Large intestine (tissue), 12 donors: Measurements from ENCODE around the gene MARVELD2. TPM values are rescaled to one million over a fixed set of nuclear protein-coding genes. Genes with fewer than 3 reads are reported as not detected.
A peak's percentile ranks its signal among the peaks of the same experiment; 100 is the strongest.
"Not testable (repeated sequence)": the region's sequence is repeated elsewhere in the genome, so short reads cannot be mapped to it uniquely, and the experiment has no call there.

Source experiments
- DNase-seq, 2 donors: peaks; one replicate each; pipeline versions ENCODE4 v3.0.0 to v3.0.0-alpha.2; 2013
- H3K27ac ChIP-seq: one replicate; pipeline ENCODE4 v1.5.1; 2013; ENCODE audit warnings: low read length
- H3K27me3 ChIP-seq: 2 replicates; pipeline ENCODE4 v1.6.1; 2013; ENCODE audit warnings: low read length; ENCODE audit not compliant: control insufficient read depth, insufficient read depth
- H3K36me3 ChIP-seq: 2 replicates; pipeline ENCODE4 v1.6.1; 2013; ENCODE audit warnings: low read length; ENCODE audit not compliant: control insufficient read depth, insufficient read depth
- H3K4me1 ChIP-seq: one replicate; pipeline ENCODE4 v1.6.1; 2013; ENCODE audit warnings: low read length; ENCODE audit not compliant: control insufficient read depth, insufficient read depth
- H3K4me3 ChIP-seq: one replicate; pipeline ENCODE4 v1.5.1; 2013; ENCODE audit warnings: low read length
- H3K9me3 ChIP-seq: one replicate; pipeline ENCODE4 v1.6.1; 2013; ENCODE audit warnings: mild to moderate bottlenecking, low read depth, low read length, moderate library complexity; ENCODE audit not compliant: control insufficient read depth
- WGBS: methylation state at CpG from one replicate; pipeline ENCODE4 v1.1.5; 2013; ENCODE audit warnings: low lambda C conversion rate; ENCODE audit not compliant: insufficient coverage; 5-methylcytosine and 5-hydroxymethylcytosine counted together
- long read RNA-seq, 11 donors: transcript quantifications; one replicate each; lab custom pipeline, GENCODE V29; 2026
- polyA plus RNA-seq: library from polyadenylated mRNA; unstranded; fragments of 120-200 nt; gene quantifications from one replicate; pipeline ENCODE4 v1.2.1, GENCODE V29; 2013

The MARVELD2 gene
- 42.0 TPM for polyA plus RNA-seq
- long read RNA-seq, donor 1: 0 reads
- long read RNA-seq, donor 2: 0 reads
- long read RNA-seq, donor 3, partial matches to known transcripts: 0 of 3 reads
- long read RNA-seq, donor 3, other reads (novel, unspliced or antisense): 0 of 3 reads
- long read RNA-seq, donor 4: 0 reads
- long read RNA-seq, donor 5, partial matches to known transcripts: 0 of 5 reads
- long read RNA-seq, donor 5, other reads (novel, unspliced or antisense): 0 of 5 reads
- long read RNA-seq, donor 6, partial matches to known transcripts: 10 of 14 reads
- long read RNA-seq, donor 6, other reads (novel, unspliced or antisense): 0 of 14 reads
- long read RNA-seq, donor 7, partial matches to known transcripts: 0 of 1 reads
- long read RNA-seq, donor 7, other reads (novel, unspliced or antisense): 0 of 1 reads
- long read RNA-seq, donor 8, full-length matches to known transcripts: 5 of 5 reads
- long read RNA-seq, donor 8, partial matches to known transcripts: 0 of 5 reads
- long read RNA-seq, donor 8, other reads (novel, unspliced or antisense): 0 of 5 reads
- long read RNA-seq, donor 9: 0 reads
- long read RNA-seq, donor 10, partial matches to known transcripts: 5 of 7 reads
- long read RNA-seq, donor 10, other reads (novel, unspliced or antisense): 0 of 7 reads
- long read RNA-seq, donor 11, partial matches to known transcripts: 6 of 7 reads
- long read RNA-seq, donor 11, other reads (novel, unspliced or antisense): 0 of 7 reads

GRCh38 chr5:69414885-69415583 lies at the start of gene MARVELD2:
Gene MARVELD2 (plus strand): TSS chr5:69415116. CDS start chr5:69419386, 4,270 bp downstream.
- no peaks in the 10 kb centered on the region for H3K27me3 ChIP-seq
- no peaks in the 10 kb centered on the region for H3K9me3 ChIP-seq
- H3K36me3 ChIP-seq: peaks cover 24% of the 10 kb centered on the region
- WGBS: no CpG with 5 or more reads among the region's 78 CpGs
- peak; percentile 95 to 98 for DNase-seq
- H3K4me1 ChIP-seq: peaks cover 4% of the 10 kb centered on the region
- H3K27ac ChIP-seq: peak within 1 kb of the TSS; percentile 99
- H3K4me3 ChIP-seq: peak within 1 kb of the TSS; percentile 91

- WGBS: 84% methylated on average over 9 of the region's 11 CpGs
- peak overlapping the region; percentile 89 for H3K4me3 ChIP-seq
- peaks cover 25% of the 10 kb centered on the region for H3K36me3 ChIP-seq
- H3K4me1 ChIP-seq: peaks cover 11% of the 10 kb centered on the region
- no peaks in the 10 kb centered on the region for H3K27me3 ChIP-seq
- DNase-seq: no peak
- H3K9me3 ChIP-seq: no peaks in the 10 kb centered on the region
- no peak overlapping the region for H3K27ac ChIP-seq
Observed at GRCh38 chr5:69367697-69368279, 47.1 kb upstream of the MARVELD2 start.

- H3K4me3 ChIP-seq: peak overlapping the region; percentile 89
- no peaks in the 10 kb centered on the region for H3K27me3 ChIP-seq
- 0% methylated on average over 4 of the region's 39 CpGs for WGBS
- DNase-seq: no peak
- peaks cover 24% of the 10 kb centered on the region for H3K36me3 ChIP-seq
- peaks cover 11% of the 10 kb centered on the region for H3K4me1 ChIP-seq
- no peaks in the 10 kb centered on the region for H3K9me3 ChIP-seq
- H3K27ac ChIP-seq: peak overlapping the region; percentile 95
Observed at GRCh38 chr5:69368458-69369339, 46.2 kb upstream of the MARVELD2 start.

GRCh38 chr5:69369340-69370121 lies 45.4 kb upstream of the MARVELD2 start, which contains the start of the genes AK6, RAD17 and TAF9:
Gene AK6 (minus strand): TSS chr5:69369520. CDS start chr5:69369490, 30 bp downstream.
Gene RAD17 (plus strand): TSS chr5:69369818. CDS start chr5:69372209, 2,391 bp downstream.
Gene TAF9 (minus strand): TSS chr5:69369520. CDS start chr5:69365737, 3,783 bp downstream.
- DNase-seq: peak; percentile 92 to 98
- no peaks in the 10 kb centered on the region for H3K27me3 ChIP-seq
- peak within 1 kb of the TSS; percentile 89 for H3K4me3 ChIP-seq
- peak within 1 kb of the TSS; percentile 95 for H3K27ac ChIP-seq
- H3K9me3 ChIP-seq: no peaks in the 10 kb centered on the region
- peaks cover 11% of the 10 kb centered on the region for H3K4me1 ChIP-seq
- no CpG with 5 or more reads among the region's 66 CpGs for WGBS
- H3K36me3 ChIP-seq: peaks cover 23% of the 10 kb centered on the region

GRCh38 chr5:69370335-69370734 lies 44.6 kb upstream of the MARVELD2 start:
- not testable (repeated sequence) for H3K27ac ChIP-seq, H3K27me3 ChIP-seq, DNase-seq, H3K9me3 ChIP-seq
- Histone ChIP-seq H3K36me3 (peaks cover 21% of the 10 kb centered on the region), H3K4me1 (peaks cover 11% of the 10 kb centered on the region), H3K4me3 (peak overlapping the region; percentile 89)
- no CpG with 5 or more reads among the region's 16 CpGs for WGBS

- no peaks in the 10 kb centered on the region for H3K9me3 ChIP-seq
- peaks cover 11% of the 10 kb centered on the region for H3K4me1 ChIP-seq
- H3K36me3 ChIP-seq: peaks cover 7% of the 10 kb centered on the region
- no peak overlapping the region for H3K4me3 ChIP-seq
- no peaks in the 10 kb centered on the region for H3K27me3 ChIP-seq
- no peak for DNase-seq
- H3K27ac ChIP-seq: no peak overlapping the region
- WGBS: no CpG with 5 or more reads among the region's 5 CpGs
Observed at GRCh38 chr5:69372394-69372793, 42.5 kb upstream of the MARVELD2 start.

GRCh38 chr5:69374911-69375446 lies 39.9 kb upstream of the MARVELD2 start:
- H3K4me1 ChIP-seq: peaks cover 3% of the 10 kb centered on the region
- no peak for DNase-seq
- H3K27me3 ChIP-seq: no peaks in the 10 kb centered on the region
- peaks cover 10% of the 10 kb centered on the region for H3K36me3 ChIP-seq
- WGBS: 92% methylated on average over 2 of the region's 4 CpGs
- H3K4me3 ChIP-seq: no peak overlapping the region
- no peak overlapping the region for H3K27ac ChIP-seq
- no peaks in the 10 kb centered on the region for H3K9me3 ChIP-seq

- Histone ChIP-seq H3K4me3 (no peak overlapping the region), H3K27me3 (no peaks in the 10 kb centered on the region), H3K4me1 (no peaks in the 10 kb centered on the region), H3K36me3 (peaks cover 30% of the 10 kb centered on the region), H3K27ac (no peak overlapping the region), H3K9me3 (no peaks in the 10 kb centered on the region)
- DNase-seq: no peak
Observed at GRCh38 chr5:69378376-69378775, 36.5 kb upstream of the MARVELD2 start.
